Stimulated activated CD4-positive, alpha-beta T cell treated with anti-CD3 and anti-CD28 coated beads, Interleukin-2, amount 100 ng/mL, for 4 hours (primary cell): ENCODE results near the gene MYRIP.

ENCODE experiments used
- DNase-seq: peaks from one replicate; pipeline ENCODE4 v3.0.0-alpha.2; 2020; ENCODE audit warnings: low read depth

MYRIP gene

DNA sequence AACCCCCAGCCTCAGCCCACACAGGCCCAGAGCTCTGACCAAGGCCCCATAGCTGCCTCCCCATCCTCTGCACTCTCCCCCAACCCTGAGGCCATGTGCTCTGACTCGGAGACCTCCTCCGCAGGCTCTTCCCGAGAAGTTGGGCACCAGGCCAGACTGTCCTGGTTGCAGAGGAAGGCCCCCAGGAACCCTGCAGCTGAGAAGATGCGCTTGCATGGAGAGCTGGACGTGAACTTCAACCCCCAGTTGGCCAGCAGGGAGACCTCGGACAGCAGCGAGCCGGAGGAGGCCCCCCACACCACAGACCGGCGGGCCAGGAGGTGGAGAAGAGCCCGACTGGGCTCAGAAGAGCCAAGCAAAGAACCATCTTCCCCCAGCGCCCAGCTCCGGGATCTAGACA lies 380.6 kb downstream of the MYRIP start:
- no peak for DNase-seq

DNA sequence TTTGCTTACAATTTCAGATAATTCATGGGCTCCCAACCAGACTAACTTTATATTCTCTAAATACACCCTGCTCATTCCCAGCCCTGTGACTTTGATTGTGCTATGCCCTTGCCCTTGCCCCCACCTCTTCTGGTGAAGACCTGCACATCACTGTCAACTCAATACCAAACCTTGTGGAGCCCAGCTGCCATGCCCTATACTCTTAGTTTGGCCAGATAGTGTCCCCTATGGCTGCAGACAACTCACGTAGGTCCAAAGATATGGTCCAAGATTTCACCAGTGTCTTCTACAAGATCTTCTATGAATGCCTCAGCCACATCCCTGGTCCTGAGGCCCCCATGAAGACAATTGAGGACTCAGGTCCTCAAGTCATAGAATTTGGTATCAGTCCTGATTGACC lies 381.8 kb downstream of the MYRIP start:
- no peak for DNase-seq

DNA sequence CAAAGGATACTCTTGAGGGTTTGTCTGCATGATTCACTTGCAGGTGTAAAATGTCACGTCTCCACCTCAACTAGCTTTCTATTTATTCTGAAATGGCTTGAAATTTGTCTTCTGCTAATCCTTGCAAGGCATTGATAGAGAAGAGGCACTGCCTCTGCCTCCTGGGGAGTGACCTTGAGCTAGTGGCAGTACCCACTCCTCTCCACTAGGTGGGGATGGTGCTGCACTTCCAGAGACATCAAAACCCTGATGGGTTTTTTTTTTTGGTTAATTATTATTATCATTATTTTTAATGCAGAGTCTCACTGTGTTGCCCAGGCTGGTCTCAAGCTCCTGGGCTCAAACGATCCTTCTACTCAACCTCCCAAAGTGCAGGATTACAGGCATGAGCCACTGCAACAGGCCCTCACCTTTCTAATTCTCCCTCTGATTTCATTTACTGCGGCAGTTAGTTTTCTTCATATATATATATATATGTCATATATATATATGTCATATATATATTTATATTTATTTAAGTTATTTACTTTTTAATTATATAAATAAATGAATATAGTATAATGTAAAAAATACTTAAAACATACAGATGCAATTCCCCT lies 382.5 kb downstream of the MYRIP start:
- peak; percentile 45 for DNase-seq

DNA sequence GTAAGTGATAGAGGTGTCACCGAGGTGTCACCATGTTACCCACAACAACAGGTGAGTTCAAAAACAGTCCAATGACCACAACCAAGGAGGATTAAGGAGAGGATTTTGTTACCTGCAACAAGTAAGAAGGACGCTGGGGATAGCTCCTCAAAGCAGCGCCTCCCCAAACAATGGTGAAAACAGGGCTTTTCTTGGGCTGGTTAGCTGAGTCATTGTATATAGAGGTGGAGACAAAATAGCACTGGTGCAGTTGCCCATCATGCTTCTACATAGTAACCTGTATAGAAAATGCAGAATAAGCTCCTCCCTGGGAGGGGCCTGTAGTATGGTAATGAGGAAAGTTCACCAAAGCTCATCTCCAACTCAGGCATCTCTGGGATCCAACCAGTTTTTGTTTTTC lies 383.2 kb downstream of the MYRIP start:
- no peak for DNase-seq

DNA sequence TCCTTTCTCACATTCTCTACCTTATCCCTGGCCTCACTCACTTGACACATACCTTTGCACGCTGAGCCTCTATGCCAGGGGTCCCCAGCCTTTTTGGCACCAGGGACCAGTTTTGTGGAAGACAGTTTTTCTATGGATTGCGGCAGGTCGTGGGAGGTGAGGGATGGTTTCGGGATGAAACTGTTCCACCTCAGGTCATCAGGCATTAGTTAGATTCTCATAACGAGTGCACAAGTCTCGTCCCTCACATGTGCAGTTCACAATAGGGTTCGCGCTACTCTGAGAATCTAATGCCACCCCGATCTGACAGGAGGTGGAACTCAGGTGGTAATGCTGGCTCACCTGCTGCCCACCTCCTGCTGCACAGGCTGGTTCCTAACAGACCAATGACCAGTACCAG lies 387.6 kb downstream of the MYRIP start:
- DNase-seq, result no peak

DNA sequence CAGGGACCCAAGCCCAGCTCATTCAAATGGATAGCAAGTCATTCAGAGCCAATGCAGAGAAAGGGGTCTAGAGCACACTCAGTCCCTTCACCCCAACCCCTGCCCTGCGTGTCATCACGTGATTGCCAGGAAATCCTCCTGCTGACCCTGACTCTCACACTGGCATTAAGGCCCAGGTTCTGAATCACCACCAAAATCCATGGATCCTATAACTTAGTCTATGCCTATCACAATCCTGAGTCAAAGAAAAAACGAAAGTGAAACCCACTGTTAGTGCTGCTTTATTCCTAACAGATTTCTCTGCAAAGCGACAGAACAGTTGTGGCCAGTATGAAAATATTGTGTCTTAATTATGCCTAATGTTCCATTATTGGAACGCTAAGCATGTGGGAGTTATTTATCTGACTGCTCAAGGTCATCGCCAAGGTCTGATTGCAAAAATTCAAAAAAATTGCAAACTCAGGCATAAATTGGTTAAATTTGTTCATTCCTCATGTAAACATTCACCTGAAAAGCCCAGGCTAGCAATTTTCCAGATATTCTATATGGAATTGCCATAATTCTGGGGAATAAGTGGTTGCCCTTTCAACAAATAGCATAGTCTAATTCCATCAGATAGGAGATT lies 391.4 kb downstream of the MYRIP start:
- no peak for DNase-seq

DNA sequence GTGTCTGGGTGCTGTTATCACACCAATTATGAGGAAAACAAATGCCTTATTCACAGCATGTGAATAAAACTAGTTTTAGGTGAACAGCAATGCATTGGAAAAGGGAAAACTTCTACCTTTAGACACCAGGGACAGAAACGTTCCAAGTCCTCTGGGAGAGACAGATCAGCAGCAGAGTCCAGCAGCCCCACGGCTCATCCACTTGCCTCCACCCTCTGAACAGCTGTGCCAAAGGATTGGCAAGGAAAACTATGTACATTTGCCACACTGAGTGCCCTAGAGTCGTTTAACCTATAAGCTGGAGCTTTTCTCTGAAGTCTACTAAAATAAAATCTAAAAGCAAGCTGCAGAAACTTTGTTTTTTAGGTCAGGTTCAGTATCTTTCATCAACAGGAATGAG lies 392.4 kb downstream of the MYRIP start:
- no peak for DNase-seq

DNA sequence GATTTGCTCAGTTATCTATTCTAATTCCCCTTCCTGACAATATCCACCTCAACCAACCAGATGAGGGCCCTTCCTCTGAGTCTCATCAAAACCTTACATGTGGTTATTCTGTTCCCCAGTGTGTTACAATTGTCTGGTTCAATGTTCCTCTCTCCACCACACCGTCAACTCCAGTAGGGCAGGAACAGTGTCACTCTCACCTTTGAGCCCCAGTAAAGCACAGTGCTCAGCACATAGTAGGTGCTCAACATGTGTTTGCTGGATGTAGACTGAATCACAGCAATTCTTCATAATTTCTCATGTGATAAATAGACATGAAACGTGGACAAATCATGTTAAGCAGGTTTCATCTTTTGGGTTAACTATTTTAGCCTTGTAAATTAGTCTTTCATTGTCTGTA lies 397.1 kb downstream of the MYRIP start:
- no peak for DNase-seq

DNA sequence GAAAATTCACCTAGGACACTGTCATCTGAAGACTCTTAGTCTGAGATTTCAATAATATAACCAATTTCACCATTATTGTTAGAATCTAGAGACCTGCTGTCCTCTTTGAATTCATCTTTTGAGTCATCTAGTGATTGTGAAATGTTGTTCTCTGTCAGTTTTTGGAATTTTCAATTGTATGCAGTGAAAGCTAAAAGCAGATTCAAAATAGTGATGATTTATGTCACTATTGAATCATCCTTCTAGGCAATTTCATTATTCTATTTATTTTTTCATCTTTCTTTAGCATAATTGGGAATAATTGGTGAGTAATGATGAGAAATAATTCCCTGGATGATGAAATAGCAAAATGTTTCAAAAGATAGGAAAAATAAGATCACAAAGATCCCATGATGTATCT lies 398.4 kb downstream of the MYRIP start:
- DNase-seq, result no peak

DNA sequence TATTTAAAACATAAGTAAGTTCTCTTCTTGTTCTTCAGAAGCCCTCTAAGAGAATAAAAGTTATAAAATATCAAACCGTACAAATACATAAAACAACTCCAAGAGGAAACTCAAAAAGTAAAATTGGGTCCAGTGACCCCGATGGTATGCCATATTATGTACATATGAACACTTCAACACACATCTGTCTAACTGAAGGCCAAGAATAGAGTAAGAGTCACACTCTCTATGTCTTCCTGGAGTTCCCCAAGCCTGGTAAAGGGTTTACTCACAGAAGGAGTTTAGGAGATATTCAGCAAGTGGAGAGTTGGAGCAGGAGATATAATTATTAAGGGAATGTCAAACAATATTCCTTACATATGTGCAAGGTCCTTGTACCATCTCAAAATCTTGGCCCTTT lies 398.8 kb downstream of the MYRIP start:
- DNase-seq, result no peak

DNA sequence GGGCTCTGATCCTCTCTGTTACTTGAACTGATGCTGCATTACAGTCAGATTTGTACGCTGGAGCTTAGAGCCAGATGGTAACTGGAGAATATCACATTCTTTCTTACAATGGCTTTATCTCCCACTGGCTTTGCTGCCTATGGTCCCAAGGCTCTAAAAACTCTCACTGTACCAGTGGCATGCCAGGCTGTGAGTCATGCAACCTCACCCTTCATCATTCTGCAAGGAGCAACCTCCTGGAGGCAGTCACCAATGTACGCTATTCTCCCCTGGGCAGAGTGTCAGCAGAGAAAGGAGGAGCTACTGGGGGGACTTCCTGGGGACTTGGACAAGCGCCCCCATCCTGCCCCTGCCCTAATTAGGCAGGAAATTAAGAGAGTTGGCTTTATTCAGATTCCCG lies 402.2 kb downstream of the MYRIP start:
- DNase-seq, result no peak

DNA sequence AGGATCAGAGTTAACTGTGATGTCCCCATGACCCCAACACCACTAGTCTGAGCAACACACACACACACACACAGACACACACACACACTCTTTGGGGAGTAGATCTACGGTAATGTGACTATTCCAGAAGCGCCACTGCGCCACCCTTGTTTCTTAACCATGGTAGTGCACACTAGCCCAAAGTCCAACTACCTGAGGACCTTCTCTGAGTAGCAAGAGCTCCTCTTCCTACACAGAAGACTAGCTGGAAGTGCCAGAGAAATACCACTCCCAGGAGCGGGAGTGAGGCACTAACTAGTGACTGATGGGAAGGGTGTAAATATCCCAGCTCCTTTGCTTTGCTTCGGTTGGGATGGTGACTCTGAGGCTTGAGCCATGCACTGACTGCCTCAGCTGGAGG lies 404.1 kb downstream of the MYRIP start:
- no peak for DNase-seq

DNA sequence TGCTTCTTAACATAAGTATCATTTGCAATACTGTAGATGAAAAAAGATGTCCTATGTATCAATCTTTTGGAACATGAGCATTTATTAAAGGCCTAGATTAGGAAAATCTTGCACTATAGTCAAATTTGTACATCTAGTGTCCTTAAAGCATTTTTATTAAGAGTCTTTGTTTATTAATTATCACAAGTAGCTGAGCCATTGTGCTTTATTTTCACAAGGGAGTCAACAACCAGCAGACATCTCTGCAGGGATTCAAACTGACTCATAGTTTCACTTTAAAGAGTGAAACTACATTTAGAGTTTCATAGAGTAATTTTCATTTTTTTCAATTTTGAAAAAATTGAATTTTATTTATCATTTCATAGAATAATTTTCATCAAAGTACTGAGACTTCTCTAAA lies 405.6 kb downstream of the MYRIP start:
- no peak for DNase-seq

DNA sequence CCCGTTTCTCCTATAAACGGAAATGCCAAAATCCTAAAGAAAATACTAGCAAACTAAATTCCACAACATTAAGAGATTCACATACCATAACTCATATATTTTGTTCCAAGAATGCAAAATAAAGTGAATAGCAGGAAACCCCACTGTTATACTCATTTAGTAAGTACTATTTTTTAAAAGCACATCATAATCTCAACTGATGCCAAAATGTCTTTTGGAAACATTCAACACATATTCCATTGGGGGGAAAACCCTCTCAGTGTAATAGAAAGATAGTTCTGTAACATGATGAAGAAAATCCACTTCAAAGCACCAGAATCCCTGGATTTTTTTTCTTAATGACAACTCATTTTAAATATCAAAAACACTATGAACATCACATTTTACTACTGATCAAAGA lies 407.1 kb downstream of the MYRIP start:
- DNase-seq, result no peak

DNA sequence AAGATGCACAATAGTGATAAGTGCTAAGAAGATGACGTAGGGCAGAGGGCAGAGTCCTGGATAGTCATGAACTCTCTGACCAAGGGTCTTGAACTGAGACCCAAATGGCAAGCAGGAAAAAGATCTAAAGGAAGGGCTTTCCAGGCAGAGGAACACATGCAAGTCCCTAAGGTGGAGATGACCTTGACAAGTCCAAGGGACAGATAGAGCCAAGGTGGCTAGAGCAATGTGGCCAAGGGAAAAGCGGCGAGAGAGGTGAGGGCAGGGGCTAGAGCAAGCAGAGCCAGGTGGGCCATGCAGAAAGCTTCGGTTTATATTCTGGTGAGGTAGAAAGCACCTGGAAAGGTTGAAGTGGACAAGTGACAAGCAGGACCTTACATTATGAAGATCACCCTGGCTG lies 414.4 kb downstream of the MYRIP start:
- DNase-seq, result no peak

DNA sequence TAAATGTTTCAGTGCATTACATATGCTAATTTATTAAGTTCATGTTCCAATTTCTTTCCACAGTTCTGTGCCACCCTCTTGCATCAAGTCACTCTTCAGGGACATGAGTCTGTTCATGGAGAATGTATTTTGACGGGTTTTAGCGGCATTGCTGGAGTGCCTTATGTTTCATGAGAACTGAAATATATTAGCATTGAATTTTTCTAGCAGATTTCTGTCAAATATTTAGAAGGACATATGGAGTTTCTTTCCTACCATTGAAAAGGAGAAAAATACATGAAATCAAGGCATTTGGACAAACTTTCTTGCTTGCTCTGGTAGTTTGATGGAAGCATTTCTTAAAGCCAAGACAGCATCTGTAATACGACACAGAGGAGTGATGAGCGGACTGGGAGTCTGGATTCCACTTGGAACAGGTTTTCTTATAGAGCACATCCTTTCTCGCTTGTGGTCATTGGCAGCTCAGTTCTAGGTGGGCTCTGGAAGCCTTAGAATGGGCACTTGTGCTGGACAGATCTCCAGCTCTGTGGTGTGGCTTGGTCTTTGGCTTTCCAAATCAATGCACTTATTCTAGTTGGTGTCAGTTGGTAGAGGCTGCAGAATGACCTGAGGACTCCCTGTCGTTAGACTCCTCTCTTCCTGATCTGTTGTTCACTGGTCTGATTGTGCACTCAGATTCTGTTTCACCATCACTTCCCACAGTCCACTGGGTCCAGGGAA lies 415.5 kb downstream of the MYRIP start:
- no peak for DNase-seq

DNA sequence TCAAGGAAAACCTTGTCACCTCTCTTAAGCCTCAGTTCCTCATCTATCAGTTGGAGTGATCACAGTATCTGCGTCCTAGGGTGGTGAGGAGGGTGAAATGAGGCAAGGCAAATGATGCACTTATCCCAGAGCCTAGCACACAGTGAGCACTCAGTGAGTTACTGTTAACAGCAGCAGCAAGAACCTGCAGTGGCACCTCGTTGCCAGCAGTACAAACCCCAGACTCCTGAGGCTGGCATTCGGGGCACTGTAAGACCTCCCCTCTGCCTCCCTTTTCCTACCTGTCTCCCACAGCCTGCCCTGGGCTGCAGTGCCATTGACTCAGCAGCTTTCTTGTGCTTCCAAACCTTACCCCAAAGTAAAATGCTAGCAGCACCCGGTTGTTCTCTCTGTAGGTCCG lies 417.2 kb downstream of the MYRIP start:
- no peak for DNase-seq

DNA sequence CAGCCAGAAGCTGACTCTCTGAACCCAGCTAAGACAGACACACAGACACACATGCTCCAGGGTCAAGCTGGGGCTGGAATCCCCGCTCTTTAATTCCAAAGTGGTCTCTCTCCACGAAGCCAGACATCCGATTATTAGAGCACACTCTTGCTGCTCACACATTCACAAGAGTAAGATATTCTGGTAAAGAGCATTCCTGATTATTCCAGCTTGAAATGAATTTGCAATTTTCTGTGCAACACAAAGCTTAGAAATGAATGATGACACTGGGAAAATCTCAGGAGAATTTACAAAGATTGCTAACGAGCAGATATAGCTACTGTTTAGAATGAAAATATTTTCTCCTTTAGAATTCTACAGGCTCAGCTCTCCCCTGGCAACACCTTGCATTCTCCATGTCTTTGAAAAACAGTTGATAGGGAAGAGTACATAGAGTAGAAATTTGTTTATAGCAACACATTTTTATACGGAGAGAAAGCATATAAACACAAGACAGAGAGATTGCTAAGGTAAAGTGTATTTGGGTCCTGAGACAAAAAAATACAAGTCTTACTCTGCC lies 419.5 kb downstream of the MYRIP start:
- no peak for DNase-seq

DNA sequence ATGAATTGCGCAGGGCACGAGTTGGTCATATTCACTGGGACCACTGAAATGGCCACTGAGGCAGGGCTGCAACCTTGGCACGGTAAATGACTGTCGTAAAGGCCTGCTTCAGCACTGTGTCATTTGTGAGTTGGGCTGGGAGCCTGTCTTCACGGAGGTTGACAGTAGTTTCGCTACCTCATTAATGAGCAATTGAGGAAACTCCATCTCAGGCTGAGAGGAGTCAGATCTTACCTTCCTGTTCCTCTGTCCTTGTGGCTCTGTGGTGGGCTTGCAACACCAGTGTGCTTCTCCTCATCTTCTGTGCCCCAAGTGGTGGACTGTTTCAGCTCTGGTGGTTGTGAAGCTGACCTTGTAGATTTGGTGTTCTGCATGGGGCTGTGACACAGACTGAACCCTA lies 420.0 kb downstream of the MYRIP start:
- no peak for DNase-seq

DNA sequence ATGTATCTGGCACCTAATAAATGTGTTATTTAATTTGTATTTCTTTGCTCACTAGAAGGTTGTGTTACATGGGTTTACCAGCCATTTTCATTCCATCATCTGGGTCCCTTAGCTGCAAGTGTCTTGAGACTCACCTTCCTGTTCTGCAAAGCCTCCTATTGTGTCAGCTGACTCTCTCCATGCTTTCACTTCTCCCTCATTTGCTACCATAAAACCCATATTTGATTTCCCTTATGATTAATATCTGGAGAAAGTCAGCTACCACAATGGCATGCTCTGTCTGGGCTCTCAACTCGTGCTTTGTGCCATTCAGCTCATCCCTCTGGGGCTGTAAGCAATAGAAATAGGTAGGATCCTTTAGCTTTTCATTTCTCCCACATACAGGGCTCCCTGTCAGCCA lies 420.6 kb downstream of the MYRIP start:
- DNase-seq, result no peak

DNA sequence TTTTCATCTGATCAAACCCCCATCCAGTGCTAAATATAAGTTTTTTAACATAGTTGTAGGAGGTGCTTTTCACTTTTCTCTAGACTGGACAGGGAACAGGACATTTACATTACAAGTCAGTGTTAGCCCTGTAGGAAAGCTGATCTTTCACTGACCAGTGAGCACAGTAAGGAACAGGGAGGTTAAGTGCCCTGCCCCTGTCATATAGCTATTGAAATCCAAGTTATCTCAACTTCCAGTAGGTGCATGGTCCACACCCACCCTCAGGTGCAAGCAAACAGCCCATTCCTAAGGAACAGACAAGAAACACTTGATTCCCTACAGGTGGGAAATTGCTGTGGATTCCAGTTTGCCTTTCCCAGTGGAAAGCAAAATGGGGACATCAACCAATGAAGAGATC lies 421.0 kb downstream of the MYRIP start:
- DNase-seq, result no peak

DNA sequence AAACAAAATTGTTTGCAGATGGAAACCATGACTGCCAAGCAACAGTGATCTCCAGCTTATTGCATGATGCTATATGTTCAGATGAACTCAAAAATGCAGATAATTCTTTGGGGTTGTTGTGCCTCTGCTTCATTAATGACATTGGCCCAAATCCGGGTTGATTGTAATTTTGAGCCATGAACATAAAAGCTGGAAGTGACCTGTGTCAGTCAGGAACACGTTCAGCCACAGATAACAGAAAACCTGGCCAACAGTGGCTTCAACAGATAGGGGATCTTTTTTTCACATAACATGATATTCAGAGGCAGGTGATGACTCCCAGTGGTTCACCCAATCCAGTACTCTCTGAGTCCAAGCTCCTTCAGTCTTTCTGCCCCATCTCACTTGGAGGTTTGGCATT lies 423.2 kb downstream of the MYRIP start:
- DNase-seq, result no peak

DNA sequence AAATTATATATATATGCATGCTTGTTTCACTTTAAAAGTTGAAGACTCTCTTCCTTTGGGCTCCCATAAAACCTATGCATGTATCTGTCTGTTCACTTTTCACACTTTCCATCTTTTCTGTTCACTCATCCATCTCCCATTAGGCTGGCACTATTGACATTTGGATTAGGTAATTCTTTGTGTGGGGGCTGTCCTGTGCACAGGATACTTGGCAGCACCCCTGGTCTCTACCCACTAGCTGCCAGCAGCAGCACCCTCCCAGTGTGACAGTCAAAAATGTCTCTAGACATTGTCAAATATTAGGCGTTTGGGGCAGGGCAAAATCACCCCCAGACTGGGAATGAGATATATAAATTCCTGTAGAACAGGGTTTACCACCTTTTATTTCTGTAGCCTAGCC lies 427.8 kb downstream of the MYRIP start:
- DNase-seq, result no peak
